Stimulated activated CD8-positive, alpha-beta memory T cell treated with anti-CD3 and anti-CD28 coated beads, Interleukin-12 subunit alpha, Interleukin-12 subunit beta, amount 100 ng/mL, for 4 hours (primary cell): ENCODE data around the gene PCDHGA8.
"Not testable (repeated sequence)": the region's sequence is repeated elsewhere in the genome, so short reads cannot be mapped to it uniquely, and the experiment has no call there.

Source experiments
- DNase-seq: peaks from one replicate; pipeline ENCODE4 v3.0.0-alpha.2; 2020; ENCODE audit warnings: low read depth

The PCDHGA8 gene

GRCh38 chr5:141403387-141403786 is 11.0 kb downstream of the PCDHGA8 start:
- no peak for DNase-seq

- DNase-seq: not testable (repeated sequence)
Observed at GRCh38 chr5:141407790-141408505, 15.5 kb downstream of the PCDHGA8 start, which contains the start of gene PCDHGB6. PCDHGB6 (plus strand) TSS chr5:141408021; CDS start chr5:141408203, 182 bp downstream.

GRCh38 chr5:141409598-141410306 is 17.3 kb downstream of the PCDHGA8 start:
- no peak for DNase-seq

GRCh38 chr5:141411575-141411974 is 19.1 kb downstream of the PCDHGA8 start:
- DNase-seq: no peak

- no peak for DNase-seq
Observed at GRCh38 chr5:141412854-141413539, 20.6 kb downstream of the PCDHGA8 start, which contains the start of gene PCDHGA10. PCDHGA10 (plus strand) TSS chr5:141412987; CDS start chr5:141413176, 189 bp downstream.

GRCh38 chr5:141413540-141414069 is 21.2 kb downstream of the PCDHGA8 start:
- DNase-seq: no peak

- DNase-seq: not testable (repeated sequence)
Observed at GRCh38 chr5:141414548-141415274, 22.3 kb downstream of the PCDHGA8 start.

GRCh38 chr5:141415275-141415618 is 22.8 kb downstream of the PCDHGA8 start:
- not testable (repeated sequence) for DNase-seq

GRCh38 chr5:141417494-141418172 is 25.2 kb downstream of the PCDHGA8 start, which contains the start of gene PCDHGB7:
PCDHGB7 (plus strand) TSS chr5:141417677; CDS start chr5:141417860, 183 bp downstream.
- not testable (repeated sequence) for DNase-seq

GRCh38 chr5:141419074-141419880 is 26.8 kb downstream of the PCDHGA8 start:
- no peak for DNase-seq

- DNase-seq: no peak
Observed at GRCh38 chr5:141420855-141421488, 28.5 kb downstream of the PCDHGA8 start, which contains the start of gene PCDHGA11. PCDHGA11 (plus strand) TSS chr5:141421051; CDS start chr5:141421228, 177 bp downstream.

GRCh38 chr5:141421489-141421855 is 29.0 kb downstream of the PCDHGA8 start:
- no peak for DNase-seq

GRCh38 chr5:141422742-141423291 is 30.4 kb downstream of the PCDHGA8 start:
- no peak for DNase-seq

- no peak for DNase-seq
Observed at GRCh38 chr5:141427783-141428426, 35.5 kb downstream of the PCDHGA8 start.

GRCh38 chr5:141430332-141431113 is 38.1 kb downstream of the PCDHGA8 start, which contains the start of gene PCDHGA12:
PCDHGA12 (plus strand) TSS chr5:141430507; CDS start chr5:141430760, 253 bp downstream.
- DNase-seq: no peak

- no peak for DNase-seq
Observed at GRCh38 chr5:141431286-141431685, 38.9 kb downstream of the PCDHGA8 start.

- DNase-seq: not testable (repeated sequence)
Observed at GRCh38 chr5:141432308-141432707, 39.9 kb downstream of the PCDHGA8 start.

- DNase-seq: not testable (repeated sequence)
Observed at GRCh38 chr5:141432726-141433125, 40.3 kb downstream of the PCDHGA8 start.
